ENCODE measurements around the gene CADM3. TPM values are rescaled to one million over a fixed set of nuclear protein-coding genes. Genes with fewer than 3 reads are reported as not detected.

Gene CADM3
- total RNA-seq, 4 donors from 2014 or later, result 0.19 to 9.2 (median 3.3) TPM

DNA sequence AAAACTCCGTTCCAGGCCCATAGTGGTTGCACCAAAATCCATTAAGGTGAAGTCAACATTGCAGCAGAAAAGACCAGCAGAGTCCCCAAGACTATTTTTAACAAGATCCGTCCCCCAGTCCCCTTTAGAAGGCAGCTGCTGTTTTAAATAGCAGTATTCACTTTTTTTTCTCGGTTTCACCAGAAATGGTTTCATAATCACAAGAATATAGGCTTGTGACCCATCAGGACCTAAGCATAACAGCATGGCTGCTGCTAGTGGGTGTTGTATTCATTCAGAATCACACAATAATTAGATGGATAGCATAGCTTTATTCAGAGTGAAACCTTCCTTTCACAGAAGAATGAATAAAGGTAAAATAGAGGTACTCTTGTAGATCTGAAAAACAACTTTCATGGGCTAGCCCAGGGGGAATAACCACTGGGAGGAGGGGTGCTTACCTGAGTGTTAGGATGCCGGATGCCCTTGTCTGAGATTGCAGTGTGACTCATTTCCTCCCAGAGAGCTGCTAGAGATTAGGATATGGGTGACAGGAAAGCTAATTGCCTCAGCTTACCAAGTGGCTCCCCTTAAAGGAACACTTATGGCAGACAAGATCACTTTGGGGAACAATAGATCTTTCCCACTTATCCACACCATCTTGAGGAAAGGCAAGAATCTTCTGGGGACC, 68.3 kb downstream of the CADM3 start:
- TF ChIP-seq, protein P1, sequence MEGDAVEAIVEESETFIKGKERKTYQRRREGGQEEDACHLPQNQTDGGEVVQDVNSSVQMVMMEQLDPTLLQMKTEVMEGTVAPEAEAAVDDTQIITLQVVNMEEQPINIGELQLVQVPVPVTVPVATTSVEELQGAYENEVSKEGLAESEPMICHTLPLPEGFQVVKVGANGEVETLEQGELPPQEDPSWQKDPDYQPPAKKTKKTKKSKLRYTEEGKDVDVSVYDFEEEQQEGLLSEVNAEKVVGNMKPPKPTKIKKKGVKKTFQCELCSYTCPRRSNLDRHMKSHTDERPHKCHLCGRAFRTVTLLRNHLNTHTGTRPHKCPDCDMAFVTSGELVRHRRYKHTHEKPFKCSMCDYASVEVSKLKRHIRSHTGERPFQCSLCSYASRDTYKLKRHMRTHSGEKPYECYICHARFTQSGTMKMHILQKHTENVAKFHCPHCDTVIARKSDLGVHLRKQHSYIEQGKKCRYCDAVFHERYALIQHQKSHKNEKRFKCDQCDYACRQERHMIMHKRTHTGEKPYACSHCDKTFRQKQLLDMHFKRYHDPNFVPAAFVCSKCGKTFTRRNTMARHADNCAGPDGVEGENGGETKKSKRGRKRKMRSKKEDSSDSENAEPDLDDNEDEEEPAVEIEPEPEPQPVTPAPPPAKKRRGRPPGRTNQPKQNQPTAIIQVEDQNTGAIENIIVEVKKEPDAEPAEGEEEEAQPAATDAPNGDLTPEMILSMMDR (IDR thresholded peaks at IDR 0.05), result no peak
- TF ChIP-seq POLR2A (IDR thresholded peaks at IDR 0.05), result no peak
- WGBS, 2 donors, result 56 to 64% methylated on average over 4 of the region's 4 CpGs
- no peaks in the 10 kb centered on the region for H3K36me3 ChIP-seq
- DNase-seq, result no peak
- intact Hi-C loops (cut with DNase I), result no loop called here
- no peak overlapping the region for H3K4me3 ChIP-seq
- no peak overlapping the region for H3K27ac ChIP-seq
- no peaks in the 10 kb centered on the region for H3K9me3 ChIP-seq
- H3K4me1 ChIP-seq, result no peaks in the 10 kb centered on the region
- H3K27me3 ChIP-seq, result no peaks in the 10 kb centered on the region

DNA sequence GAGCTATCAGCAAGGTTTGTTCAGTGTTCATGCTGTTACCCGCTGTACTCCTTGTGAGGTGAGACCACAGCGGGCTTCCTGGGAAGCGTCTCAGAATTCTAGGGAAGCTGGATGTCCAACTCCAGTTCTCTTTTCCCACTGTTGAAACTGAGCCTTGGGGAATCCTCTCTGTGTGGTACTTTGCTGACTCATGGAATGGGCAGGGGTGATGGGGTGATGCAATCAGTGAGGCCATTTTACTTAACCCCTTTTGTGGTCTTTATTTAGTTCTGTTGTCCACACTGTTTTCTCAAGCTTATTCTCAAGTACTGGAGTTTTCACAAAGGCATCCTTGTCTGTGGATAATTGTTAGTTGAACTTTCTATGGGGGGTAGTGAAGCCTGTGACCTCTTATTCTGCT, 75.9 kb downstream of the CADM3 start:
- Histone ChIP-seq H3K36me3 (no peaks in the 10 kb centered on the region), H3K4me1 (peaks cover 0 to 15% (median 0%) of the 10 kb centered on the region in 3 donors), H3K4me3 (no peak overlapping the region), H3K27ac (no peak overlapping the region), H3K9me3 (peaks cover 0 to 5% (median 0%) of the 10 kb centered on the region in 3 donors), H3K27me3 (no peaks in the 10 kb centered on the region)
- TF ChIP-seq POLR2A (IDR thresholded peaks at IDR 0.05), result no peak
- TF ChIP-seq, protein P1 (IDR thresholded peaks at IDR 0.05), result no peak
- intact Hi-C loops (cut with DNase I), result no loop called here
- no peak for DNase-seq
- WGBS, 2 donors, result 89 to 94% methylated on average over 3 of the region's 3 CpGs

DNA sequence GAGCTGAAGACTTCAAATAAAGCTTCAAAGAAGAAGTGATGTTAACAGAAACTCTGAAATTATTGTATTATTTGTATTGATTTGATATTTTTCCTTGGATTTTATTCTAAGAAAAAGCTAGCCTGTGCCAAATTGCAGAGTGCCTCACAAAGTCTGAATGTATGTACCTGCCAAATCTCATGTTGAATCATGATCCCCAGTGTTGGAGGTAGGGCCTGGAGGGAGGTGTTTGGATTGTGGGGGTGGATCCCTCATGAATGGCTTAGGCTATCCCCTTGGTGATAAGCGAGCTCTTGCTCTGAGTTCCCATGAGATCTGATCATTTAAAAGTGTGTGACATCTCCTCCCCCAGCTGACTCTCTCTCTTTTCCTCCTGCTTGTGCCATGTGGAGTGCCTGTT, 76.9 kb downstream of the CADM3 start:
- intact Hi-C loops (cut with DNase I), result no loop called here
- no peaks in the 10 kb centered on the region for H3K27me3 ChIP-seq
- H3K9me3 ChIP-seq, result peaks cover 0 to 5% (median 0%) of the 10 kb centered on the region in 3 donors
- H3K4me3 ChIP-seq, result no peak overlapping the region
- H3K27ac ChIP-seq, result no peak overlapping the region
- H3K36me3 ChIP-seq, result no peaks in the 10 kb centered on the region
- TF ChIP-seq, protein P1 (IDR thresholded peaks at IDR 0.05), result no peak
- TF ChIP-seq POLR2A (IDR thresholded peaks at IDR 0.05), result no peak
- WGBS, 2 donors, result 18 to 40% methylated on average over 1 of the region's 1 CpG
- H3K4me1 ChIP-seq, result peaks cover 0 to 15% (median 0%) of the 10 kb centered on the region in 3 donors
- DNase-seq, result no peak

DNA sequence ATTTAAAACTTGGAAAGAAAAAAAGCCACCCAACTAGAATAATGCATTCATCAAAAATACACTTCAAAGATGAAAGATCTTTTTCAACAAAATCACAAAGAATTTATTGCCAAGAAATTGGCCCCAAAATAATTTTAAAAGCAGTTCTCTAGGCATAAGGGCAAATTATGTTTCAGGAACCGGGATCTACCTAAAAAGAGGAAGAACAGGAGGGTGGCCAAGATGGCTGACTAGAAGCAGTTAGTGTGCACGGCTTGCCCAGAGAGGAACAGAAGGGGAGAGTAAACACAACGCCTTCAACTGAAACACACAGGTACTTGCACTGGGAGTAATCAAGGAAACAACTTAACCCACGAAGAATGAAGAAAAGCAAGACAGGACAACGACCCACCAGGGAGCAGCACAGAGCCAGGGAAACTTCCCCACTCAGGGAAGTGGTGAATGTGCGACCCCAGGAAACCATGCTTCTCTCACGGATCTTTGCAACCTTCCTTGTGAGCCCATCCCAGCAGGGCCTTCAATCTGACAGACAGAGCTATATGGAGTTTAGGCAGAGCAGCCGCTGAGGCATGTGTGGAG, 79.3 kb downstream of the CADM3 start:
- peaks cover 0 to 15% (median 0%) of the 10 kb centered on the region in 3 donors for H3K4me1 ChIP-seq
- 59 to 79% methylated on average over 7 to 8 of the region's 8 CpGs for WGBS, 2 donors
- intact Hi-C loops (cut with DNase I), result no loop called here
- H3K27ac ChIP-seq, result no peak overlapping the region
- H3K4me3 ChIP-seq, result no peak overlapping the region
- no peaks in the 10 kb centered on the region for H3K36me3 ChIP-seq
- H3K27me3 ChIP-seq, result no peaks in the 10 kb centered on the region
- TF ChIP-seq, protein P1 (IDR thresholded peaks at IDR 0.05), result no peak
- TF ChIP-seq POLR2A (IDR thresholded peaks at IDR 0.05), result no peak
- DNase-seq, result no peak
- peaks cover 0 to 5% (median 0%) of the 10 kb centered on the region in 3 donors for H3K9me3 ChIP-seq

Small RNAs within 50 kb of the gene (small RNA-seq; reads per million reads assigned to genes)
- 0 reads per million in 4 donors for gene RNA5SP60

Other genes with a start within 250 kb of the CADM3 start
- gene PYHIN1, start 240.1 kb upstream of the CADM3 start, total RNA-seq, result 1 to 10 TPM in 2 of 4 donors, under 1 TPM in 1, not detected in 1; 0.61 to 2.3 (median 1.7) TPM
- 100 to 1,000 TPM in 2 of 4 donors, 10 to 100 TPM in 2; 46.1 to 154 (median 96.9) TPM for gene IFI16, start 161.7 kb upstream of the CADM3 start, total RNA-seq
- 1 to 10 TPM in 2 of 4 donors, under 1 TPM in 2; 0.27 to 3.2 (median 1.1) TPM for gene AIM2, start 94.8 kb upstream of the CADM3 start, total RNA-seq
- gene ACKR1, start 33.3 kb downstream of the CADM3 start, total RNA-seq, result 10 to 100 TPM in 3 of 4 donors, 1 to 10 TPM in 1; 2.2 to 67.9 (median 33.7) TPM
- gene FCER1A, start 130.7 kb downstream of the CADM3 start, total RNA-seq, result 10 to 100 TPM in 2 of 4 donors, 1 to 10 TPM in 1, not detected in 1; 4.7 to 21.4 (median 11.9) TPM

All from esophagus squamous epithelium (tissue), 5 donors.